AG04449 (cell line): ENCODE measurements around the gene SBNO2.
A peak's percentile ranks its signal among the peaks of the same experiment; 100 is the strongest.
"Not testable (repeated sequence)": the region's sequence is repeated elsewhere in the genome, so short reads cannot be mapped to it uniquely, and the experiment has no call there.

Source experiments
- CTCF ChIA-PET: fragments of 350-600 bp; formaldehyde crosslinking; extraction: SDS; loops from one replicate; lab custom pipeline; 2021; ENCODE audit warnings: antibody characterized with exemption; lab: Yijun Ruan, JAX
- POLR2A ChIA-PET: fragments of 400-600, 350-600 bp; formaldehyde crosslinking; extraction: SDS; loops from one replicate; lab custom pipeline; 2020; ENCODE audit warnings: antibody characterized with exemption, inconsistent platforms; lab: Yijun Ruan, JAX
- DNase-seq: peaks from one replicate; pipeline ENCODE4 v3.0.0-alpha.2; 2010; ENCODE audit warnings: low read depth, low spot score
- H3K4me3 ChIP-seq: 2 replicates; pipeline ENCODE4 v1.5.1; 2011; ENCODE audit warnings: low read depth, mild to moderate bottlenecking, control low read depth, low read length
- CTCF ChIP-seq: IDR thresholded peaks from one replicate; pipeline ENCODE4 v1.5.1; 2011; ENCODE audit warnings: mild to moderate bottlenecking, moderate library complexity, low read length, control low read depth, inconsistent platforms; ENCODE audit not compliant: insufficient read depth; ENCODE audit errors: missing control alignments

Gene SBNO2

GRCh38 chr19:1133471-1133929, 40.6 kb downstream of the SBNO2 start:
- CTCF ChIA-PET = interaction anchor here (0.9 kb wide), 1 partner anchor 10 kb away, joined by 3 read pairs; no protein-coding TSS in a partner anchor
- no peak overlapping the region for H3K4me3 ChIP-seq
- DNase-seq = no peak
- TF ChIP-seq CTCF = no peak
- POLR2A ChIA-PET = interaction anchor here (1.2 kb wide), 1 partner anchor 35 kb away, joined by 5 read pairs; no protein-coding TSS in a partner anchor

- peak overlapping the region; percentile 75 for H3K4me3 ChIP-seq
- ChIA-PET CTCF (interaction anchor here (4.7 kb wide), 1 partner anchor 62 kb away, joined by 17 read pairs; no protein-coding TSS in a partner anchor), POLR2A (interaction anchor here (1.2 kb wide), 1 partner anchor 35 kb away, joined by 5 read pairs; no protein-coding TSS in a partner anchor)
- DNase-seq = no peak
- TF ChIP-seq CTCF = no peak
Observed at GRCh38 chr19:1132552-1133383, 41.3 kb downstream of the SBNO2 start.

- TF ChIP-seq CTCF = no peak
- peak; percentile 50 for DNase-seq
- CTCF ChIA-PET = interaction anchor here (0.9 to 4.7 kb wide), 6 partner anchors 9 to 109 kb away, joined by 3 to 17 read pairs (median 6); no protein-coding TSS in a partner anchor
- H3K4me3 ChIP-seq = peak overlapping the region; percentile 75
- POLR2A ChIA-PET = interaction anchor here (1.4 kb wide), 1 partner anchor 29 kb away, joined by 3 read pairs; no protein-coding TSS in a partner anchor
Observed at GRCh38 chr19:1131718-1132551, 42.1 kb downstream of the SBNO2 start.

- no peak for TF ChIP-seq CTCF
- CTCF ChIA-PET = interaction anchor here (0.9 to 4.7 kb wide), 6 partner anchors 8 to 110 kb away, joined by 3 to 17 read pairs (median 6); no protein-coding TSS in a partner anchor
- POLR2A ChIA-PET = interaction anchor here (0.7 to 1.5 kb wide), 5 partner anchors 18 to 138 kb away, joined by 3 to 5 read pairs (median 3); partner anchors contain the start of gene CIRBP
- DNase-seq = no peak
- peak overlapping the region; percentile 75 for H3K4me3 ChIP-seq
Observed at GRCh38 chr19:1130771-1131717, 43.0 kb downstream of the SBNO2 start.

- CTCF ChIA-PET = interaction anchor here (2.1 to 4.7 kb wide), 2 partner anchors 17 to 65 kb away, joined by 13 to 17 read pairs; no protein-coding TSS in a partner anchor
Observed at GRCh38 chr19:1129535-1129934, 44.5 kb downstream of the SBNO2 start.

GRCh38 chr19:1129084-1129483, 45.0 kb downstream of the SBNO2 start:
- H3K4me3 ChIP-seq, DNase-seq, POLR2A ChIA-PET: not testable (repeated sequence)
- CTCF ChIA-PET = interaction anchor here (1.0 to 4.7 kb wide), 2 partner anchors 12 to 65 kb away, joined by 3 to 17 read pairs; no protein-coding TSS in a partner anchor

More at GRCh38 chr19:1129535-1129934, 44.5 kb downstream of the SBNO2 start:
- peak overlapping the region; percentile 1; the same call in 1 of the 2 replicates for H3K4me3 ChIP-seq
- DNase-seq = no peak
- POLR2A ChIA-PET = no interaction called here
- no peak for TF ChIP-seq CTCF
